HG02571 (cell line): ENCODE measurements around the gene NRCAM.

ENCODE experiments used
- ATAC-seq: cut with Tn5 transposase; IDR thresholded peaks from one replicate; pipeline ENCODE4 v1.9.1; 2021; ENCODE audit warnings: mild to moderate bottlenecking, moderate library complexity; ENCODE audit not compliant: unreplicated experiment

NRCAM gene

GRCh38 chr7:108103558-108104298, 352.5 kb downstream of the NRCAM start:
- ATAC-seq = no peak

GRCh38 chr7:108102671-108103312, 353.4 kb downstream of the NRCAM start:
- ATAC-seq = no peak

GRCh38 chr7:108101759-108102158, 354.5 kb downstream of the NRCAM start:
- ATAC-seq = no peak

- ATAC-seq = no peak
Observed at GRCh38 chr7:108099713-108100112, 356.5 kb downstream of the NRCAM start.

GRCh38 chr7:108097703-108098102, 358.5 kb downstream of the NRCAM start:
- ATAC-seq = no peak
